Muscle of arm (tissue), 14 donors: ENCODE results near the gene PRR7. TPM values are rescaled to one million over a fixed set of nuclear protein-coding genes. Genes with fewer than 3 reads are reported as not detected.
"Not testable (repeated sequence)": the region's sequence is repeated elsewhere in the genome, so short reads cannot be mapped to it uniquely, and the experiment has no call there.

ENCODE experiments used
- DNase-seq: peaks from one replicate; pipeline ENCODE4 v3.0.0-alpha.2; 2013
- long read RNA-seq, 11 donors: transcript quantifications; one replicate each; lab custom pipeline, GENCODE V29; 2026
- polyA plus RNA-seq, 12 donors: library from polyadenylated mRNA; unstranded; fragments of 120-200 nt; gene quantifications; one replicate each; pipeline ENCODE4 v1.2.1, GENCODE V29; 2013; ENCODE audit not compliant: insufficient read length in 12 of 12

PRR7 gene, protein sequence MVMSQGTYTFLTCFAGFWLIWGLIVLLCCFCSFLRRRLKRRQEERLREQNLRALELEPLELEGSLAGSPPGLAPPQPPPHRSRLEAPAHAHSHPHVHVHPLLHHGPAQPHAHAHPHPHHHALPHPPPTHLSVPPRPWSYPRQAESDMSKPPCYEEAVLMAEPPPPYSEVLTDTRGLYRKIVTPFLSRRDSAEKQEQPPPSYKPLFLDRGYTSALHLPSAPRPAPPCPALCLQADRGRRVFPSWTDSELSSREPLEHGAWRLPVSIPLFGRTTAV
- 1 to 10 TPM in 2 of 12 donors, under 1 TPM in 8, not detected in 2; 0.15 to 2.5 (median 0.47) TPM for polyA plus RNA-seq
- long read RNA-seq, donor 1: 0 reads
- long read RNA-seq, donor 2: 0 reads
- long read RNA-seq, donor 3, partial matches to known transcripts: 0 of 1 reads
- long read RNA-seq, donor 3, other reads (novel, unspliced or antisense): 0 of 1 reads
- long read RNA-seq, donor 4, partial matches to known transcripts: 0 of 1 reads
- long read RNA-seq, donor 4, other reads (novel, unspliced or antisense): 0 of 1 reads
- long read RNA-seq, donor 5, partial matches to known transcripts: 0 of 2 reads
- long read RNA-seq, donor 5, other reads (novel, unspliced or antisense): 0 of 2 reads
- long read RNA-seq, donor 6, partial matches to known transcripts: 0 of 1 reads
- long read RNA-seq, donor 6, other reads (novel, unspliced or antisense): 0 of 1 reads
- long read RNA-seq, donor 7, partial matches to known transcripts: 0 of 1 reads
- long read RNA-seq, donor 7, other reads (novel, unspliced or antisense): 0 of 1 reads
- long read RNA-seq, donor 8, partial matches to known transcripts: 0 of 3 reads
- long read RNA-seq, donor 8, other reads (novel, unspliced or antisense): 0 of 3 reads
- long read RNA-seq, donor 9: 0 reads
- long read RNA-seq, donor 10, partial matches to known transcripts: 0 of 2 reads
- long read RNA-seq, donor 10, other reads (novel, unspliced or antisense): 0 of 2 reads
- long read RNA-seq, donor 11, partial matches to known transcripts: 0 of 2 reads
- long read RNA-seq, donor 11, other reads (novel, unspliced or antisense): 0 of 2 reads

DNA sequence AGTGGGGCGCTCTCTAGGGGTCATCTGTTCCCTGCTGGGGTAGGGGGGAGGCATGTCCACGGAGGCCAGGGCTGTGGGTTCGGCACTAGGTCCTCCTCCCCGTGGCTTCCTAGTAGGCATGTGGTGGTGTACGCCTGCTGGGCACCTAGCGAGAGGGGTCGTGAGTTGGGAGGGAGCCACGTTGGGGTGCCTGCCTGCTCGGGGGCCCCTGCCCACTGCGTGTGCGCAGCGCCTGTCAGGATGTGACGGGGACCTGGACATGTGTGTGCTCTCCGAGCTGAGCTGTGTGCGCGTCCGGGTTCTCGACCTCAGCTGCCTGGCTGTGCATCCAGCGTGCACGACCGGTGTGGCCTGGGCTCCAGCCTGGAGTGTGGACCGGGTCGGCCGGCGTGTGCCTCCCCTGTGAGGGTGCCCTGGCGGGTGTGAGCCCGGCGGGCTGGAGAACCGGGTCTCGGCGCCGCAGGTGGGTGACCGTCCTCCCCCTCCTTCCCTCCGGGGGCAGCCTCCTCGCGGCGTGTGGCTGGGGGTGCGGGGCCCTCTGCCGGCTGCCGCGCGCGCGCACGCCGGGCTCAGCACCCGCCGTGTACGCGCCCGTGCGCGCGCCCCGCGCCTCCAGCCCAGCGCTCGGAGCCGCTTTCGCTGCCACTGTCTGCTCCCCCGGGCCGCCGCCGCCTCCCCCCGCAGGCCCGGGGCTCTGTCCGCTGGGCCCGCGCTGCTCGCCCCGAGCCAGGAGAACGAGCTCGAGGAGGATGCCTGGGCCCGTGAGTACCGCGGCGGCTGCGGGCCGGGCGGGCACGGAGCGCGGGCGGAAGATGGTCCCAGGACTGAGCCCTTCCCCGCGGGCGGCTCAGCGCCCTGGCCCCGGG, at the start of gene PRR7:
Gene PRR7 (plus strand): TSS at position 615 of the 866 bp plus-strand sequence. CDS start 8,254 bp downstream, outside the sequence.
- peak; percentile 61 for DNase-seq

DNA sequence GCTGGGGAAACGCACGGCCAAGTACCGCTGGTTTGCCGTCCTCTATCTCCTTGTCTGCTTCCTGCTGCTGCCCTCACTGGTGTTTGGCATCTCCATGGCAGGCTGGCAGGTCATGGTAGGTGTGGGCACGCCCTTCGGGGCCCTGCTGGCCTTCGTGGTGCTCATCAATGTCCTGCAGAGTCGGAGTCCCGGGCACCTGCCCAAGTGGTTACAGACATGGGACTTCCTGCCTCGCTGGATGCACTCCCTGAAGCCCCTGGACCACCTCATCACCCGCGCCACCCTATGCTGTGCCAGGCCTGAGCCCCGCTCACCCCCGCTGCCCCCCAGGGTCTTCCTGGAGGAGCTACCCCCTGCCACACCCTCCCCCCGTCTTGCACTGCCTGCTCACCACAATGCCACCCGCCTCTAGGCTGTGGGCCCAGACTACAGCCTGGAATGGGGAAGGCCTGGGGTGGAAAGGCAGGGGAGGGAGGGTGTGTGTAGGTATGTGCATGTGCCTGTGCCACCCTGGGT, 48.7 kb upstream of the PRR7 start:
- no peak for DNase-seq

- no peak for DNase-seq
These were observed 46.4 kb upstream of the PRR7 start, which contains the start of gene PFN3 for GRCh38 chr5:177399997-177400868. TSS of gene PFN3 (minus strand) at chr5:177400661. CDS start at chr5:177400576, 85 bp downstream.

DNA sequence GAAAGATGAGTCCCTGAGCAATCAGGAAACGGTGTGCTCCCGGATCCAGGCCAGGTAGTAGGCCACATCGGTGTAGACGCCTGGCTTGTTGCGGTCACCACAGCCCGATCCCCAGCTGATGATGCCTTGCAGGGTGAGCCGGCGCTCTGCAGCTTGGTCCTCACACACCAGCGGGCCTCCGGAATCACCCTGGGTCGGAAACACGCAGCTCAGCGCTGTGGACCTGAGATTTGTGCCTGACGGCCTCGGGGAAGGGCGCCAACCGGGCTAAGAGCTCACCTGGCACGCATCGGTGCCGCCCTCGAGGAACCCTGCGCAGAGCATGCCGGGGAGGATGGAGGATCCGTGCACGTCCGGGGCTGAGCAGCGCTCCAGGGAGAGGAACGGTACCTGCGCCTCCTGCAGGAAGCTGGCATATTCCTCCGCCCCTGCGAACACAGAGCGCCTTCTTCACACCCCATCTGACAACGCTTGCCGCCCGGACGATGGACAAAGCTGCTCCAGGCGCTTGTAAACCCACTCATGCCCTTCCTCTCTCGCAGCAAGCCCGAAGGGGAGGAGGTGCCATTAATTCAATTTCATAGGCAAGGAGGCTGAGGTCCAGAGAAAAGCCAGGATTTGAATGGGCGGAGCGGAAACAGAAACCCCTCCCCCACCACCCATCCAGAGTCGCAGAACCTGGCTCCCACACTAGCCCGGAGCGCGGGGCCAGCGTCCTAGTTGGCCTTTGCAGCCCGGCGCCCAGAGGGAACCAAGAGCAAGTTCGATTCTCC, 44.2 kb upstream of the PRR7 start:
- no peak for DNase-seq

- DNase-seq: no peak
These were observed 43.4 kb upstream of the PRR7 start for GRCh38 chr5:177403102-177403791.

DNA sequence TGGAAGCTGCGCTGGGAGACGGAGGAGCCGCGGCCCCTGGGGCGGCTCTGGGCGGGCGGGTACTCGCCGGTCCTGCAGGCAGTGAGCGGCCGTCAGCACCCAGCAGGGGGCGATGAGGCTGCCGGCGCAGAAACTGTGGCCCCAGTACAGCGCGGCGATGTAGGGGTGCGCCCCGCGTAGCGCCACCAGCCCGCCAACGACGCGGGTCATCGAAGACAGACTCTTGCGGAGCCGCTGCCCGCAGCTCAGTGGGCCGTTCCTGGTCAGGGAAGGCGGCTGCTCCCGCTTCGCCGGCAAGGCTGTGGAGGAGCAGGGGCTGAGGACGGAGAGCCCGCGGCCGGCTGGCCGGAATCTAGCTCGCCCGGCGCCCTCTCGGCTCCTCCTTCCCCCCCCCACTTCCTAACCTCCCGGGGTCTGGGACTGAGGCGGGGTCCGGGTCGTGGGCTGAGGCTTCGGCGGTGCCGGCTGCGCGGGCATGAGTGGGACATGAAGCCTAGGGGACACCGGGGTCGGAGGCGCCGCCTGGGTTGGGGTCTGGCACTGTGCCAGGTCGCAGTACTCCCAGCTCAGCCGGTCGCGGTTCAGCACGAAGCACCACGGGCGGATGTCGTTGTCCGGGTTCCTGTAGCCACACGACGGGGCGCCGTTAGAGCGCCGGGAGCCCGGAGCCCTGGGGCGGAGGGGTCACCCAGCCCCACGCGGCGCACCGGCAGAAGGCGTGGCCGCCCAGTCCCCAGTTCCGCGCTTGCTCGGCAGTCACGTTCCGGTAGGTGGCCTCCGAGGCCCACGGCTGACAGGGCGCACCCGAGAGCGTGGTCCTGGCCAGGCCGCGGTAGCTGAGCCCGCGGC, 42.6 kb upstream of the PRR7 start:
- peak; percentile 79 for DNase-seq

GRCh38 chr5:177404641-177405179, 41.9 kb upstream of the PRR7 start:
- no peak for DNase-seq

DNA sequence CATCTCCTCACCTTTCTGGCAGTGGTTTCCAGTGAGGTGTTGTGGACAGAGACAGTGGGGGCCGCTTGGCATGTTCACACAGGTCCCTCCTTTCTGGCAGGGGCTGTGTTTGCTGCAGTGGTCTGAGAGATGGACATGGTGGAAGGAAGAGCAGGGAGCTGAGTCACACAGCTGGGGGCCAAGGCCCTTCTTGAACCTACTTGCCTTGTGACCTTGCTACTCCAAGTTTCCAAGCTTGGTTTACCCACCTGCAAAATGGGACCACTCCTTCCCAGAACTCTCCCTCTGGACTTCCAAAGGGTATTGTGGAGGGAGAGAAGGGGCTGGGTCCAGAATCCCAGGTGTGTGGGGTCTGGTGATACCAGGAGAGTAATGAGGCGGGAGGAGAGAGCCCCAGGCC, 41.3 kb upstream of the PRR7 start:
- DNase-seq: no peak

- no peak for DNase-seq
These were observed 40.8 kb upstream of the PRR7 start for GRCh38 chr5:177405805-177406204.

DNA sequence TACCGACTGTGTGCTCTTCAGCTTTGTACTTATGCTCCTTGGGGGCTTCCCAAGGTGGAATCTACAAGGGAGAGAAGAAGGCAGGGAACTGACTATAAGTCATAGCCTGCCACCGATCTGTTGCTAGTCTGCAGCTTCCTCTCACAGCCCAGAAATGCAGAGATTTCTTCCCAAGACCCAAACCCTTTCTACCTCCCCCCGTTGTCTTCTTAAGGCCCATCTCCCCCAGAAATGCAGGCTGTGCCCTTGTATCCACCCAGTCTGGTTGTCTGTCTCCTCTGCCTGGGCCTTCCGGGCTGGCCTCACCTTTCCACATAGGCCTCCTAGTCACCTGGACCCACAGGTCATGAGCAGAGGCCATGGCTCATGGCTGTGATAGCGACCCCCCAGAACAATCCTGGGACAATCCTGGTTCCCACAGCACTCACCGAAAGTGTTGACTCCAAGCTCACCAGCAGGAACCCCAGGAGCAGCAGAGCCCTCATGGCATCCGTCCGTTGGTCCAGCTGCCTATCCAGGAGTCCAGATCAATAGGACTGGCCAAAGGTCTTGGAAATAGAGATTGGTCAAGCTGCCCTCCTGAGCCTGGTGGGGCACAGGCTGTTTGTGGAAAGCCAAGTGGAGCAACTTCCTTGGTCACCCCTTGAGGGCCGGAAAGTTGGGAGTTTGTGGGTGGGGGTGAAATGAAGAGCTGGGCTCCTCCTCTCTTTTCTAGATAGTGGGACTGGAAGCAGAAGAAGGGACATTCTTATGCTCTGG, 37.4 kb upstream of the PRR7 start, which contains the start of gene F12:
Gene F12 (minus strand): TSS at position 522 of the 759 bp plus-strand sequence. CDS start 37 bp downstream, at position 485.
- DNase-seq: no peak

GRCh38 chr5:177410575-177410974, 36.0 kb upstream of the PRR7 start:
- no peak for DNase-seq

- no peak for DNase-seq
These were observed 33.9 kb upstream of the PRR7 start for GRCh38 chr5:177412603-177413233.

GRCh38 chr5:177414481-177414880, 32.1 kb upstream of the PRR7 start:
- DNase-seq: no peak

GRCh38 chr5:177417081-177417480, 29.5 kb upstream of the PRR7 start:
- DNase-seq: not testable (repeated sequence)

GRCh38 chr5:177419046-177419445, 27.6 kb upstream of the PRR7 start:
- DNase-seq: no peak

GRCh38 chr5:177420472-177420871, 26.1 kb upstream of the PRR7 start:
- DNase-seq: not testable (repeated sequence)
